Retinal pigment epithelial cell (primary cell): ENCODE results near the gene FGF8.

Source experiments
- DNase-seq: peaks from one replicate; pipeline ENCODE4 v3.0.0-alpha.2; 2010; ENCODE audit warnings: low read depth
- H3K4me3 ChIP-seq: 2 replicates; pipeline ENCODE4 v1.5.1; 2011; ENCODE audit warnings: mild to moderate bottlenecking, low read length, control low read depth, moderate library complexity
- TF ChIP-seq, protein P1 (sequence below): conservative IDR thresholded peaks from 2 replicates; pipeline ENCODE4 v1.5.1; 2011; ENCODE audit warnings: low read depth, low read length, control low read depth, inconsistent platforms

FGF8 gene

DNA sequence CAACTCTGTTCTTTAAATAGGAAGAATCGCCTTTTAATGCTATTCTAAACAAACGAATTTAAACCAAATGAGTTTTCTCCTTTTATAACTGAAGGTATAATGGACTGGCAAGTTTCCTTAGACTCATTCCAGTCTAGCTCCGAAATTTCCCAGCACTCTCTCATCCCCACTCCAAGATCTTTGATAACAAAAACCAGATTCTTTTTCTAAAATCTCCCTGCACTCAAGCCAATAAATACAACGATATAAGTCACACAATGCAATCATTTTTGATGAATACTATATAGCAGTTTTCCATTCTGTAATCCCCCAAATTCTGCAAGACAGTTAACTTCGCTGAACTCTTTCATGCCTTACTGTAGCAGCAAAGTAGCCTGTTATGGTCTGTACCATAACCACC is 40.5 kb upstream of the FGF8 start:
- H3K4me3 ChIP-seq, result peak overlapping the region; percentile 83
- TF ChIP-seq, protein P1, sequence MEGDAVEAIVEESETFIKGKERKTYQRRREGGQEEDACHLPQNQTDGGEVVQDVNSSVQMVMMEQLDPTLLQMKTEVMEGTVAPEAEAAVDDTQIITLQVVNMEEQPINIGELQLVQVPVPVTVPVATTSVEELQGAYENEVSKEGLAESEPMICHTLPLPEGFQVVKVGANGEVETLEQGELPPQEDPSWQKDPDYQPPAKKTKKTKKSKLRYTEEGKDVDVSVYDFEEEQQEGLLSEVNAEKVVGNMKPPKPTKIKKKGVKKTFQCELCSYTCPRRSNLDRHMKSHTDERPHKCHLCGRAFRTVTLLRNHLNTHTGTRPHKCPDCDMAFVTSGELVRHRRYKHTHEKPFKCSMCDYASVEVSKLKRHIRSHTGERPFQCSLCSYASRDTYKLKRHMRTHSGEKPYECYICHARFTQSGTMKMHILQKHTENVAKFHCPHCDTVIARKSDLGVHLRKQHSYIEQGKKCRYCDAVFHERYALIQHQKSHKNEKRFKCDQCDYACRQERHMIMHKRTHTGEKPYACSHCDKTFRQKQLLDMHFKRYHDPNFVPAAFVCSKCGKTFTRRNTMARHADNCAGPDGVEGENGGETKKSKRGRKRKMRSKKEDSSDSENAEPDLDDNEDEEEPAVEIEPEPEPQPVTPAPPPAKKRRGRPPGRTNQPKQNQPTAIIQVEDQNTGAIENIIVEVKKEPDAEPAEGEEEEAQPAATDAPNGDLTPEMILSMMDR, result no peak
- no peak for DNase-seq

DNA sequence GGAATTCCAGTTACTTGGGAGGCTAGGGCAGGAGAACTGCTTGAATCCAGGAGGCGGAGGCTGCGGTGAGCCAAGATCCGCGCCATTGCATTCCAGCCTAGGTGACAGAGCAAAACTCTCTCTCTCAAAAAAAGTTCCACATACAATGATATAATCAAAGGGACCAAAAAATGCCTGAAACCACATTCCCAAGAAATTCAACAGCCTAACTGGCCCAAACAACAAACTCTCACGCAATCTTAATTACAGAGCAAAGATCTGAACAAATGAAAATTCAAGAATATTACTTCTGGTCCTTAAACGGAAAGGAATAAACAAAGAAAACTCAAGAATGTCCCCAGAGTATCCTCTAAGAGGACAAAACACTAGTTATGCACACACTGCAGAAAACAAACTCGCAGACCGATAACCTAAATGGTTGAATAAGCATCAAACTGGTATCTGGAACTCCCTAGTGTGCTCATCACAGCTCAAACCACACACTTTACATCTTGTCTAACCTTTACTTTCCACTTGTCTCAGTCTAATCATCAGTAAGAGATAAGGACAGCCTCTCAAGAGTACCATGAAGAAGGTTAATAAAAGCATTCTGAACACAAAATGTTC is 38.7 kb upstream of the FGF8 start:
- peak overlapping the region; percentile 83 for H3K4me3 ChIP-seq
- DNase-seq, result no peak
- TF ChIP-seq, protein P1, result no peak

DNA sequence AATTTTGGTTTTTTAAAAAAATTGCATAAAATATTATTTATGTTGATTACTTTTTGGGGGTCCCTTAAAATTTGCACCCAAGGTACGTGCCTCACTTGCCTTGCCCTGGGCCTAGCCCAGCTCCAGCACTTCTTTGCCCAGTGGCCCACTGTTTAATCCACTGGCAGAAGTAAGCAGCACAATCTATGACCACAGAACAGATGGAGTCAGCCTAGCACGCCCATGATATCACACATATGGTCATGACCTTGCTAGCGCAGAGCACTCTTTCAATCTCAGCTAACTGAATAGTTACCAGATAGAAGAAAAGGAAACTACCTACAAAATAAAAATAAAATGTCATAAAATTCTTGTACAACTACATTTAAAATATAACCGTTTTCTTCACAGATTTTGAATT is 36.7 kb upstream of the FGF8 start:
- TF ChIP-seq, protein P1, result no peak
- no peak for DNase-seq
- no peak overlapping the region for H3K4me3 ChIP-seq

DNA sequence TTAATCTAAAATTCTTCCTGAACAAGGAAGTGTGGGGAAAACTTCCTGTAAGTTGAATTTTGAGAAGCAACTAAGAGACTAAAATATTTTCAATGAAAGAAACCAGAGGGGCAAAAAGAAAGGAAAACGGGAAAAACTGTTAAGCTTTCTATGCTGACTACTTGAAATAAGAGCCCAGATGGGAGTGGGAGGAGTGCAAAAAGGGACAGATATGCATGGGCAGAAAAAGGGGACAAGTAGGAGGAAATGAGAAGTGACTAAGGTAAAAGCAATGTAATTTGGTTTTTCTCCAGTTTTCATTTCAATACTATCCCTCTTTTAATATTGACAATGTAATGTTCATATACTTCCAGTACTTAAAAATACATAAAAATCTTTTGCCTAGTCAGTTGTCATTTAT is 31.2 kb upstream of the FGF8 start:
- TF ChIP-seq, protein P1, result no peak
- DNase-seq, result no peak
- H3K4me3 ChIP-seq, result no peak overlapping the region

DNA sequence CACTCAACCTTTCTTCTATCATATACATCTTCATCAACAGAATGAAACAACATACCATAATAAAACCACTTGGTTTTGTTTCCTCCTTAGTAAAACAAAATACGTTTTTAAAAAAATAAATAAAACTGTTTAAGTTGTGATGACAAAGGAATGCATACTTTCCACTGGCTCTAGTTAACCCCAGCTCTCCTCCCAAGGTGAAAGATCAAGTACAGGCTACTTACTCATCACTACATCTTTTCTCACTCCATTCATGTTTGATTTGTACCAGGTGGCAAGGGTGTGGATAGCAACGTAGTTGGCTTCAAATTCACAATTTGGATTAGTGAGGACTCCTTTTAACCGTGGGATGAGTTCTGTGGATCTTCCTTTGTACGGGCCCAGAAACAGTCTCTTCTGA is 27.6 kb upstream of the FGF8 start:
- no peak for DNase-seq
- H3K4me3 ChIP-seq, result no peak overlapping the region
- TF ChIP-seq, protein P1, result no peak

DNA sequence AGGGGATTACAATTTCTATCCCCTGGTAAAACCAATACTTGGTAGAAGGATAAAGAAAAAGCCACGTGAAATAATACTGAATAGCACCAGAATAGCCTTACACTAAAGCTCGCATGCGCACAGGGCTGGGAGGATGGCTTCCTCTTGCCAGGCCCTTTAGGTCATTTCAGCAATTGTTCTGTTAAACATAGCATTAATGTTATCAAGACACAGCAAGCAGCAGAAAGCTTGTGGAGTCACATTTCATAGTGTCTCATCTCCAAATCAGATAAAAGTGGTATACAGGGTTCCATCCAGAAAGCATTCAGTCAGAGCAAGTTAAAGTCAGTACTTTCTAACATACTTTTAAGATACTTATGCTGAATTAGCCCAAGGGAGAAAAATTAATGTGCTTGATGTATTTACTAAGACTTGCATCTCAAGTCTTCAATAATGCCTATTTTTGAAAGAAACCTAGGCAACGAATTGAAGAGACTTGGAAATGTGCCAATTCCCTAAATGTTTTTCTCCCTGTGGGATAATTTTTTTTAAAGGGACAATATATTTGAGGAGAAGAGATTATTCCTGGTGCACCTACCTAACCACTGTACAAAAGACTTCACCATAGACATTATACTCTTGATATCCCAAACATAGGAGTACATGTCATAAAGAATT is 21.6 kb upstream of the FGF8 start:
- H3K4me3 ChIP-seq, result no peak overlapping the region
- TF ChIP-seq, protein P1, result no peak
- no peak for DNase-seq

DNA sequence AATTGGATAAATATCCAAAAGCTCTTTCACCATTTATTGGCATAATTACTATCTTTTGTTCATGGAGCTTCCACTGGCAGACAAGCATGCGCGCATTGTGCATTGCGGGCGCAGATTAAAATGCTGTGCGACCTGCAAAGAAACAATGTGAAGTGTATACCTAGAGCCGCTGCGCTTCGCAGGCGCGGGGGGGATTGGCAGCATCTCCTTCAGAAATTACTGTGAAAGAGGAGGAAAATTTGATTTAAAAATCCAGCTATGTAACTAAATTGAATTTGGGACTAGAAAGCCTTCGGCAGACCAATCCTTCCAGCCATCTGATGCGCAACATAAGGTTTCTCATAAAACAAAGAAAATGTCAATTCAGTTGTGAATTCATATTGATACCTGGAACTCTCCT is 17.6 kb upstream of the FGF8 start:
- H3K4me3 ChIP-seq, result no peak overlapping the region
- TF ChIP-seq, protein P1, result no peak
- DNase-seq, result no peak
